Measurements from ENCODE around the gene ALG6.

Gene ALG6

DNA sequence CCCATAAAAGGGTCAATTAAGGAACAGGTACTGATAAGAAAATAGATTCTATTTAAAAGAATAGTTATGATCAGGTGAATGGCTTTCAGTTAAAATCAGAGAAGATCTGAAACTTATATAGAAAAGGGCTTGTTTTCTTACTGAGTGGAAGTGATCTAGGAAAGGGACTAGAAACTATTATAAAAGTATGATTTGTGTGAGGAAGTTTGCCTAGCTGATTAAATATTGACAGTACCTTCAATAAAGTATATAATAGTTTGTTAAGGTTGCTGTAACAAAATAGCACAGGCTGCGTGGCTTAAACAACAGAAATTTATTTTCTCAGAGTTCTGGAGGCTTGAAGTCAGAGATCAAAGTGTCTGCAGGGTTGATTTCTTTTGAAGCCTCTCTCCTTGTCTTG, 5.4 kb upstream of the ALG6 start:
- Histone ChIP-seq H3K4me1 (peaks cover 18% of the 10 kb centered on the region), H3K9me3 (no peaks in the 10 kb centered on the region), H3K4me2 (no peak overlapping the region), H3K9ac (no peak overlapping the region), H3K4me3 (no peak overlapping the region), H3K27ac (no peak overlapping the region), H4K20me1 (no peaks in the 10 kb centered on the region), H3K36me3 (no peaks in the 10 kb centered on the region), H3K27me3 (no peaks in the 10 kb centered on the region)
- TF ChIP-seq Cebpa-rat (IDR thresholded peaks at IDR 0.05) = no peak

DNA sequence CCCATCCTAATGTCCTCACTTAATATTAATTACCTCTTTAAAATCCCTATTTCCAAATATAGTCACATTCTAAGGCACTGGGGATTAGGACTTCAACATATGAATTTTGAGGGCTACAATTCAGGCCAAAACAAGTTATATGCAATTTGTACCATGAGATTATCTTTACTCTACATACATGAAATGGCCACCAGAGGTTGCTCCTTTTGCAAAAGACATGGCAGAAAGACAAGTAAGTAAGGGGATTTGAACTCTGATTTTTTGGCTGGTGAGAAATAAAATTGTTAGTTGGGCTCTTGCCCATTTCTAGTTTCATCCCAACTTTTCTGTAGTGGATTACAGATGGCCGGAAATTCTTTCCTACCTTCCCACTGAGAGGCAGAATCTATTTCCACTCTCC, 4.8 kb upstream of the ALG6 start:
- Histone ChIP-seq H3K36me3 (no peaks in the 10 kb centered on the region), H3K27ac (no peak overlapping the region), H3K4me1 (peaks cover 20% of the 10 kb centered on the region), H3K4me2 (no peak overlapping the region), H3K9me3 (no peaks in the 10 kb centered on the region), H3K9ac (no peak overlapping the region), H4K20me1 (no peaks in the 10 kb centered on the region), H3K4me3 (no peak overlapping the region), H3K27me3 (no peaks in the 10 kb centered on the region)
- no peak for TF ChIP-seq Cebpa-rat (IDR thresholded peaks at IDR 0.05)

DNA sequence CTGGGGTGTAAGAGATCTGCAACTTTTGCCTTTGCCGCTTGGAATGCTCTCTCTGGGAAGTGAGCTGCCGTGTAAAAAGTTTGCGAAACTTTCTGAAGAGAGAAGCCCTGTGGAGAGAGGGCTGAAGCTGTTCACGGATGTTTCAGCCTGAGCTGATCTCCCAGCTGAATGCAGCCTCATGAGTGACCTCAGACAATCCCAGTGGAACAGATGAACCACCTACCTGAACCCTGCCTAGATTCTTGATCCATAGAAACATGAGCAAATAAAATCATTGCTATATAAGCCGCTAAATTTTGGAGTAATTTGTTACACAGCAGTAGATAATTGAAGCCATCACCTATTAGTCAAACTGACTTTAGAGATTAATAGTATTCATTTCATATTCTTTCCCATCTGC, 4.4 kb upstream of the ALG6 start:
- Histone ChIP-seq H3K36me3 (no peaks in the 10 kb centered on the region), H3K27me3 (no peaks in the 10 kb centered on the region), H3K4me1 (peaks cover 20% of the 10 kb centered on the region), H3K27ac (no peak overlapping the region), H4K20me1 (no peaks in the 10 kb centered on the region), H3K4me2 (no peak overlapping the region), H3K9ac (no peak overlapping the region), H3K4me3 (no peak overlapping the region), H3K9me3 (no peaks in the 10 kb centered on the region)
- TF ChIP-seq Cebpa-rat (IDR thresholded peaks at IDR 0.05) = no peak

DNA sequence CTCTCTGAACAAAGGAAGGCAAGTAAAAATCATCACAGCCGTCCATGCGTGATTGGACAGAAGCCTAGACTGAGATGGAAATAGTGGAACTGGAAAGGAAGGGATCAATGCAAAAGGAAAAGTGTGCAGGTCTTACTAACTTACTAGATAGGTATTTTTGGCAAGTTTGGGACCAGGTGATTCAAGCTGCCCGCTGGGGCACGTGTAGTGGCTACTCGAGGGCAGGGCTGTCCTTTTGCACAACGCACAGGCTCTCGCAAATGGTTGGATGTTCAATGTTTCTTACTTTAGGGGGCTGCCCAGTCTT, 566 bp upstream of the ALG6 start:
- H3K36me3 ChIP-seq = peaks cover 12% of the 10 kb centered on the region
- peak overlapping the region; percentile 87 for H3K4me2 ChIP-seq
- H3K27ac ChIP-seq = peak overlapping the region; percentile 89
- no peak for TF ChIP-seq Cebpa-rat (IDR thresholded peaks at IDR 0.05)
- H4K20me1 ChIP-seq = no peaks in the 10 kb centered on the region
- H3K27me3 ChIP-seq = no peaks in the 10 kb centered on the region
- peaks cover 19% of the 10 kb centered on the region for H3K4me1 ChIP-seq
- H3K9me3 ChIP-seq = no peaks in the 10 kb centered on the region
- peak overlapping the region; percentile 91 for H3K9ac ChIP-seq
- H3K4me3 ChIP-seq = peak overlapping the region; percentile 92

- TF ChIP-seq Cebpa-rat (IDR thresholded peaks at IDR 0.05) = no peak
- Histone ChIP-seq H3K9ac (peak overlapping the region; percentile 91), H3K4me3 (peak overlapping the region; percentile 92), H3K9me3 (no peaks in the 10 kb centered on the region), H4K20me1 (no peaks in the 10 kb centered on the region), H3K27ac (peak overlapping the region; percentile 89), H3K36me3 (peaks cover 21% of the 10 kb centered on the region), H3K27me3 (no peaks in the 10 kb centered on the region), H3K4me1 (peaks cover 19% of the 10 kb centered on the region), H3K4me2 (peak overlapping the region; percentile 87)
Observed at GRCh38 chr1:63368131-63368530, 704 bp downstream of the ALG6 start.

DNA sequence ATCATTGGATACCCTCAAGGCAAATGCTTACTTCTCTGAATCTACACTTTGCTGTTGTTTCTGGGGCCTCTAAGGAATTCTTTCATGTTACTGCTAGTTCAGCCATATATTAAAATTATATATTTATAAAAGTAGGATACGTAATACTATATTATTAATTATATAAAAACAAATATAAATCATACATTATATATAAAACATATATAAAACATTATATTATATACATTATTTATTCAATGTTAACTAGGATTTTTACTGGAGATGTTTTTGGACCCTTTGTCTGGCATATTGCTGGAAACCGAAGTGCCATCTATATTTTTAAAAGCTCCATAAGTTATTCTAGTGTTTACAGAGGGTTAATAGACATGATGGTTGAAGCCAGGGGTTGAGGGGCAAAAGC, 12.2 kb downstream of the ALG6 start:
- Histone ChIP-seq H3K36me3 (peaks cover 45% of the 10 kb centered on the region), H3K27me3 (no peaks in the 10 kb centered on the region), H3K4me3 (no peak overlapping the region), H3K9ac (no peak overlapping the region), H3K9me3 (peaks cover 14% of the 10 kb centered on the region), H3K4me1 (peaks cover 12% of the 10 kb centered on the region; the same call in 1 of the 2 replicates), H4K20me1 (no peaks in the 10 kb centered on the region), H3K4me2 (no peak overlapping the region), H3K27ac (no peak overlapping the region)
- no peak for TF ChIP-seq Cebpa-rat (IDR thresholded peaks at IDR 0.05)

DNA sequence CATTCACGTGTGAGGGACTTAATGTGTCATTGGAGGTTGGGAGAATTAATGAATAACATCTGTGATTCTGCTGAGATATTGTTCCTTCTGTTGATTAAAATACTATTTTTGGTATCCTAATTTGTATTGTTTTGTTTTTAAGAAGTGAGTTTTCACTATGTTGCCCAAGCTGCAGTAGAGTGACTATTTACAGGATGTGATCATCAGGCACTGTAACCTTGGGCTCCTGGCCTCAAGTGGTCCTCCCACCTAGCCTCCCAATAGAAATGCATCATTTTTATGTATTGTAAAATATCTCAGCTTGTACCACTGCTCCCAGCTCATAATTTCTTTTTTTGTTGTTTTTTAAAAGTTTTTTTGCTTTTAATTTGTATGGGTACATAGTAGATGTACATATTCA, 14.3 kb downstream of the ALG6 start:
- H3K9ac ChIP-seq = no peak overlapping the region
- H3K27me3 ChIP-seq = no peaks in the 10 kb centered on the region
- H4K20me1 ChIP-seq = no peaks in the 10 kb centered on the region
- H3K9me3 ChIP-seq = peaks cover 14% of the 10 kb centered on the region
- no peak overlapping the region for H3K4me2 ChIP-seq
- TF ChIP-seq Cebpa-rat (IDR thresholded peaks at IDR 0.05) = no peak
- no peak overlapping the region for H3K4me3 ChIP-seq
- H3K4me1 ChIP-seq = peaks cover 12% of the 10 kb centered on the region; the same call in 1 of the 2 replicates
- peaks cover 32% of the 10 kb centered on the region for H3K36me3 ChIP-seq
- no peak overlapping the region for H3K27ac ChIP-seq

GRCh38 chr1:63401945-63402344, 34.5 kb downstream of the ALG6 start:
- H3K9me3 ChIP-seq = no peaks in the 10 kb centered on the region
- H3K36me3 ChIP-seq = peaks cover 59% of the 10 kb centered on the region
- H3K27ac ChIP-seq = no peak overlapping the region
- H3K4me1 ChIP-seq = no peaks in the 10 kb centered on the region
- no peak overlapping the region for H3K4me3 ChIP-seq
- no peak overlapping the region for H3K4me2 ChIP-seq
- no peaks in the 10 kb centered on the region for H4K20me1 ChIP-seq
- H3K27me3 ChIP-seq = no peaks in the 10 kb centered on the region
- TF ChIP-seq Cebpa-rat (IDR thresholded peaks at IDR 0.05) = no peak
- no peak overlapping the region for H3K9ac ChIP-seq

DNA sequence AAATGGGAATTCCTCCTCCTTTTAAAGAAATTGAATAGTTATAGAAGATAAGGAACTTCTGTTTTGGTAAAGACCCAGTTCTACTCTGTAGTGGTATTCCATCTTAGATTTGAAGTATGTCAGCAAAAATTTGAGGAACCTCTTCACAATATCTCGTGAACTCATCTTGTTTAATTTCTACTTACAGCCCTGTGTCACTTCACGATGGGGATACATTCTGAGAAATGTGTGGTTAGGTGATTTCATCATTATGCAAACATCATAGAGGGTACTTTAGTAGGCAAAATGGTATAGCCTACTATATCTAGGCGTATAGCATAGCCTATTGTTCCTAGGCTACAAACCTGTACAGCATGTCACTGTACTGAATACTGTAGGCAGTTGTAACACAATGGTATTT, 36.0 kb downstream of the ALG6 start:
- Histone ChIP-seq H3K36me3 (peaks cover 50% of the 10 kb centered on the region), H3K4me3 (no peak overlapping the region), H3K27ac (no peak overlapping the region), H3K27me3 (no peaks in the 10 kb centered on the region), H3K9ac (no peak overlapping the region), H4K20me1 (no peaks in the 10 kb centered on the region), H3K4me2 (no peak overlapping the region), H3K9me3 (no peaks in the 10 kb centered on the region), H3K4me1 (no peaks in the 10 kb centered on the region)
- no peak for TF ChIP-seq Cebpa-rat (IDR thresholded peaks at IDR 0.05)

GRCh38 chr1:63405021-63405420, 37.6 kb downstream of the ALG6 start:
- Histone ChIP-seq H3K9me3 (no peaks in the 10 kb centered on the region), H3K4me1 (no peaks in the 10 kb centered on the region), H4K20me1 (no peaks in the 10 kb centered on the region), H3K27me3 (no peaks in the 10 kb centered on the region), H3K36me3 (peaks cover 47% of the 10 kb centered on the region), H3K27ac (no peak overlapping the region), H3K9ac (no peak overlapping the region), H3K4me3 (no peak overlapping the region), H3K4me2 (no peak overlapping the region)
- TF ChIP-seq Cebpa-rat (IDR thresholded peaks at IDR 0.05) = no peak

DNA sequence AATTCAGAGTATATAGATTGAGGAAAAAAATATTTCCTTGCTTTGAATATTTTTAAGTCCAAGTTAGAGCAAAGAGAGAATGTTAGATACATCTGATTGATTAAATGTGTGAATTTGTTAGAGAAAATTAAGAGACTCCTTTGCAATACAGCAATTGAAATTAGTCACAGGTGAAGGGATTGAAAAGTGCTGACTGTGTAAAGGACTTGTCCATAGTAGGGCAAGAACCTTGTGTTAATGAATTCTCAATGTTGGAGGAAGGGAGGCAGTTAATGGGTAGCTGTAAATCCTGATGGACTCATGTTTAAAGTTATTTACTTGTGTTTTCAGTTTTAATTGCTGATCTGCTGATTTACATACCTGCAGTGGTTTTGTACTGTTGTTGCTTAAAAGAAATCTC, 38.6 kb downstream of the ALG6 start:
- Histone ChIP-seq H3K9me3 (no peaks in the 10 kb centered on the region), H3K4me2 (no peak overlapping the region), H4K20me1 (no peaks in the 10 kb centered on the region), H3K9ac (no peak overlapping the region), H3K27ac (no peak overlapping the region), H3K4me3 (no peak overlapping the region), H3K4me1 (no peaks in the 10 kb centered on the region), H3K36me3 (peaks cover 46% of the 10 kb centered on the region), H3K27me3 (no peaks in the 10 kb centered on the region)
- TF ChIP-seq Cebpa-rat (IDR thresholded peaks at IDR 0.05) = no peak

Data from BLaER1 (cell line).